ENCODE data around the gene KLF11. TPM values are rescaled to one million over a fixed set of nuclear protein-coding genes. Genes with fewer than 3 reads are reported as not detected.

The KLF11 gene
- total and polyA plus RNA-seq, 2 of the 8 experiments (the other 6 are each of a cell fraction or from before 2014, with no cell fraction given), result 6.4 to 10.1 TPM

- TF ChIP-seq CBX5 (IDR thresholded peaks at IDR 0.05; ENCODE audit: low read depth, low read length) (no peak), SP4 (IDR thresholded peaks at IDR 0.05; ENCODE audit: low read length) (no peak), GTF2F1 (IDR thresholded peaks at IDR 0.05; ENCODE audit: borderline replicate concordance, low read depth, low read length) (no peak), CTCF (IDR thresholded peaks at IDR 0.05; ENCODE audit: control extremely low read depth in 1 of 3, insufficient read depth in 1 of 3, low read depth in 1 of 3, low read length in 3 of 3) (peak; percentile 82 to 96 (median 92)), EP300 (IDR thresholded peaks at IDR 0.05; ENCODE audit: borderline replicate concordance in 1 of 2, low read depth in 2 of 2, low read length in 2 of 2) (no peak; a peak in 1 of 3 replicates), TEAD4 (IDR thresholded peaks at IDR 0.05; ENCODE audit: low read depth, low read length) (no peak)
These were observed 54.2 kb downstream of the KLF11 start (continued) for GRCh38 chr2:10097352-10098148.
